GM23338 (cell line): ENCODE measurements around the gene CHN2.

Experiments
- EZH2 ChIP-seq: fragments of 200-600 bp; sonication (generic); IDR thresholded peaks from one replicate; pipeline ENCODE4 v1.8.0; 2017; ENCODE audit warnings: antibody characterized with exemption, mild to moderate bottlenecking, low read depth; ENCODE audit not compliant: unreplicated experiment
- EZH2phosphoT487 ChIP-seq: fragments of 200-600 bp; sonication (generic); IDR thresholded peaks from one replicate; pipeline ENCODE4 v1.8.1; 2018; ENCODE audit warnings: antibody characterized with exemption; ENCODE audit not compliant: unreplicated experiment
- NANOG ChIP-seq: IDR thresholded peaks from 2 replicates; pipeline ENCODE4 v1.6.1; 2016; ENCODE audit warnings: antibody characterized with exemption, borderline replicate concordance
- POLR2AphosphoS5 ChIP-seq: IDR thresholded peaks from 2 replicates; pipeline ENCODE4 v1.6.1; 2016; ENCODE audit warnings: antibody characterized with exemption, low read depth
- STAT1 ChIP-seq: IDR thresholded peaks from one replicate; pipeline ENCODE4 v1.6.1; 2016; ENCODE audit warnings: antibody characterized with exemption; ENCODE audit not compliant: unreplicated experiment
- TF ChIP-seq, protein P1 (sequence below), 2 experiments: fragments of 200-600 bp in 1 of 2; sonication (generic) in 1 of 2; conservative IDR thresholded peaks; 2 replicates each; pipeline versions ENCODE4 v1.5.1 to v1.6.1; 2016 to 2017; ENCODE audit warnings: antibody characterized with exemption in 2 of 2, low read depth in 2 of 2, mild to moderate bottlenecking in 2 of 2, moderate library complexity in 1 of 2
- TF ChIP-seq, protein P2 (sequence below): IDR thresholded peaks from one replicate; pipeline ENCODE4 v1.6.1; 2018; ENCODE audit warnings: antibody characterized with exemption; ENCODE audit not compliant: unreplicated experiment

DNA sequence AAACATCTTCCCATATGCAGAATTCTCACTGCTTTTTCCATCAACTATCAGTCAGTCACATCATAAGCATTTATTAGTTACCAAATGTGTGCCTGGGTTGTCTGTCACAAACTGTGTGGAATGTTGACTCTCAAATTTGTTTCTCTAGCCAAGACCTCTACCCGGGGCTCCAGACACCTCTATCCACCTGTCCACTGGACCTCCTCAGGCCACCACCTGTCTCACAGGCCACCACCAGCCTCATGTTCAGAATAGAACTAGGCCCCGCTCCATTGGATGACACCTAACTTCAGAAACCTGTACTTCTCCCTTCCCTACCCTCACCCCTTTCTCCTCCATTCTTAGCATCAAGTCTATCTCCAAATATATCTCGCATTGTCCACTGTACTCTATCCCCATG lies 176.9 kb downstream of the CHN2 start:
- TF ChIP-seq POLR2AphosphoS5 (no peak), EZH2 (no peak), EZH2phosphoT487 (no peak), STAT1 (no peak), NANOG (no peak)
- TF ChIP-seq, protein P1, sequence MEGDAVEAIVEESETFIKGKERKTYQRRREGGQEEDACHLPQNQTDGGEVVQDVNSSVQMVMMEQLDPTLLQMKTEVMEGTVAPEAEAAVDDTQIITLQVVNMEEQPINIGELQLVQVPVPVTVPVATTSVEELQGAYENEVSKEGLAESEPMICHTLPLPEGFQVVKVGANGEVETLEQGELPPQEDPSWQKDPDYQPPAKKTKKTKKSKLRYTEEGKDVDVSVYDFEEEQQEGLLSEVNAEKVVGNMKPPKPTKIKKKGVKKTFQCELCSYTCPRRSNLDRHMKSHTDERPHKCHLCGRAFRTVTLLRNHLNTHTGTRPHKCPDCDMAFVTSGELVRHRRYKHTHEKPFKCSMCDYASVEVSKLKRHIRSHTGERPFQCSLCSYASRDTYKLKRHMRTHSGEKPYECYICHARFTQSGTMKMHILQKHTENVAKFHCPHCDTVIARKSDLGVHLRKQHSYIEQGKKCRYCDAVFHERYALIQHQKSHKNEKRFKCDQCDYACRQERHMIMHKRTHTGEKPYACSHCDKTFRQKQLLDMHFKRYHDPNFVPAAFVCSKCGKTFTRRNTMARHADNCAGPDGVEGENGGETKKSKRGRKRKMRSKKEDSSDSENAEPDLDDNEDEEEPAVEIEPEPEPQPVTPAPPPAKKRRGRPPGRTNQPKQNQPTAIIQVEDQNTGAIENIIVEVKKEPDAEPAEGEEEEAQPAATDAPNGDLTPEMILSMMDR (conservative IDR thresholded peaks at IDR 0.05; ENCODE audit: low read depth in 2 of 2): no peak
- TF ChIP-seq, protein P2, sequence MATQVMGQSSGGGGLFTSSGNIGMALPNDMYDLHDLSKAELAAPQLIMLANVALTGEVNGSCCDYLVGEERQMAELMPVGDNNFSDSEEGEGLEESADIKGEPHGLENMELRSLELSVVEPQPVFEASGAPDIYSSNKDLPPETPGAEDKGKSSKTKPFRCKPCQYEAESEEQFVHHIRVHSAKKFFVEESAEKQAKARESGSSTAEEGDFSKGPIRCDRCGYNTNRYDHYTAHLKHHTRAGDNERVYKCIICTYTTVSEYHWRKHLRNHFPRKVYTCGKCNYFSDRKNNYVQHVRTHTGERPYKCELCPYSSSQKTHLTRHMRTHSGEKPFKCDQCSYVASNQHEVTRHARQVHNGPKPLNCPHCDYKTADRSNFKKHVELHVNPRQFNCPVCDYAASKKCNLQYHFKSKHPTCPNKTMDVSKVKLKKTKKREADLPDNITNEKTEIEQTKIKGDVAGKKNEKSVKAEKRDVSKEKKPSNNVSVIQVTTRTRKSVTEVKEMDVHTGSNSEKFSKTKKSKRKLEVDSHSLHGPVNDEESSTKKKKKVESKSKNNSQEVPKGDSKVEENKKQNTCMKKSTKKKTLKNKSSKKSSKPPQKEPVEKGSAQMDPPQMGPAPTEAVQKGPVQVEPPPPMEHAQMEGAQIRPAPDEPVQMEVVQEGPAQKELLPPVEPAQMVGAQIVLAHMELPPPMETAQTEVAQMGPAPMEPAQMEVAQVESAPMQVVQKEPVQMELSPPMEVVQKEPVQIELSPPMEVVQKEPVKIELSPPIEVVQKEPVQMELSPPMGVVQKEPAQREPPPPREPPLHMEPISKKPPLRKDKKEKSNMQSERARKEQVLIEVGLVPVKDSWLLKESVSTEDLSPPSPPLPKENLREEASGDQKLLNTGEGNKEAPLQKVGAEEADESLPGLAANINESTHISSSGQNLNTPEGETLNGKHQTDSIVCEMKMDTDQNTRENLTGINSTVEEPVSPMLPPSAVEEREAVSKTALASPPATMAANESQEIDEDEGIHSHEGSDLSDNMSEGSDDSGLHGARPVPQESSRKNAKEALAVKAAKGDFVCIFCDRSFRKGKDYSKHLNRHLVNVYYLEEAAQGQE: no peak
